Sigmoid colon (tissue), 7 donors: ENCODE measurements around the gene UFM1. TPM values are rescaled to one million over a fixed set of nuclear protein-coding genes. Genes with fewer than 3 reads are reported as not detected.

Experiments used
- DNase-seq: peaks from one replicate; pipeline ENCODE4 v3.0.0-alpha.2; 2019
- H3K27ac ChIP-seq, 4 donors: fragments of 200-600 bp; sonication (generic); one replicate each; pipeline ENCODE4 v1.5.1; 2016 to 2019; ENCODE audit warnings: mild to moderate bottlenecking in 1 of 4
- H3K27me3 ChIP-seq, 3 donors: fragments of 200-600 bp; sonication (generic); one replicate each; pipeline ENCODE4 v1.5.1; 2019; ENCODE audit warnings: mild to moderate bottlenecking in 1 of 3
- H3K36me3 ChIP-seq, 4 donors: fragments of 200-600 bp; sonication (generic); one replicate each; pipeline ENCODE4 v1.5.1; 2016 to 2019
- H3K4me1 ChIP-seq, 4 donors: fragments of 200-600 bp; sonication (generic); one replicate each; pipeline ENCODE4 v1.5.1; 2017 to 2019
- H3K4me3 ChIP-seq, 4 donors: fragments of 200-600 bp; sonication (generic); one replicate each; pipeline ENCODE4 v1.5.1; 2017 to 2019; ENCODE audit warnings: mild to moderate bottlenecking in 2 of 4, moderate library complexity in 1 of 4
- H3K9me3 ChIP-seq, 4 donors: fragments of 200-600 bp in 3 of 4; sonication (generic) in 3 of 4; one replicate each; pipeline versions ENCODE4 v1.5.1 to v1.6.1; 2013 to 2019
- EP300 ChIP-seq, 4 donors: sonication (generic); formaldehyde crosslinking; IDR thresholded peaks; one replicate each; pipeline ENCODE4 v1.6.1; 2017; ENCODE audit warnings: antibody characterized with exemption in 4 of 4
- POLR2A ChIP-seq, 2 donors: fragments of 450-650 bp; IDR thresholded peaks; one replicate each; pipeline ENCODE4 v1.6.1; 2016; ENCODE audit warnings: antibody characterized with exemption in 2 of 2, mild to moderate bottlenecking in 2 of 2, moderate library complexity in 2 of 2
- POLR2AphosphoS5 ChIP-seq, 4 donors: sonication (generic); formaldehyde crosslinking; IDR thresholded peaks; one replicate each; pipeline ENCODE4 v1.6.1; 2017; ENCODE audit warnings: antibody characterized with exemption in 4 of 4
- WGBS, 2 donors: extraction: QIAGEN DNeasy Blood & Tissue Kit; methylation state at CpG; one replicate each; pipeline ENCODE4 v1.1.7; 2013; 5-methylcytosine and 5-hydroxymethylcytosine counted together
- intact Hi-C: fragments of 100-400 bp; cut with DNase I; formaldehyde crosslinking; loops from one replicate; pipeline ENCODE4 v1.15.1; 2023
- polyA plus RNA-seq, 3 donors: library from polyadenylated mRNA; stranded (reverse); fragments of 200-250 nt; gene quantifications; one replicate each; pipeline ENCODE4 v1.2.3, GENCODE V29; 2013
- total RNA-seq, 4 donors: library from RNA; depleted of rRNA; stranded (reverse); fragments of >200 nt; gene quantifications; one replicate each; pipeline ENCODE4 v1.1.0, GENCODE V29; 2016
- TF ChIP-seq, protein P1 (sequence below), 4 experiments: fragments of 450-650 bp in 3 of 4; fragments of 200-600 bp in 1 of 4; IDR thresholded peaks; one replicate each; pipeline ENCODE4 v1.5.1; 2016 to 2019; ENCODE audit warnings: antibody characterized with exemption in 4 of 4, mild to moderate bottlenecking in 3 of 4, moderate library complexity in 2 of 4
- donor health status: healthy with polysubstance abuse.
- donor health status: Bipolar disorder and iron deficiency.
- donor health status: healthy.

Gene UFM1
- total and polyA plus RNA-seq, 7 donors: 33.9 to 60.6 (median 50.6) TPM

DNA sequence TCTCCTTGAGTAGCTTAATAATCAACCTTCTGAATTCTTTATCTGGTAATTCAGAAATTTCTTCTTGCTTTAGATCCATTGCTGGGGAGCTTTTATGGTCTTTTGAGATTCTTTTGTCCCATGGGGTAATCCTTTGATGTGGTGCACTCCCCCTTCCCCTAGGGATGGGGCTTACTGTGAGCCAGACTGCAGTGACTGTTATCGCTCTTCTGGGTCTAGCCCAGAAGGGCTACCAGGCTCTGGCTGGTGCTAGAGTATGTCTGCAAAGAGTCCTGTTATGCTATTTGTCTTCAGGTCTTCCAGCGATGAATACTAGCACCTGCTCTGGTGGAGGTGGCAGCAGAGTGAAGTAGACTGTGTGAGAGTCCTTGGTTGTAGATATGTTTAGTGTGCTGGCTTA lies 41.7 kb downstream of the UFM1 start:
- Histone ChIP-seq H3K27ac (no peak overlapping the region), H3K4me1 (peaks cover 0 to 3% (median 0%) of the 10 kb centered on the region in 4 donors), H3K36me3 (no peaks in the 10 kb centered on the region), H3K4me3 (no peak overlapping the region), H3K9me3 (no peaks in the 10 kb centered on the region), H3K27me3 (no peaks in the 10 kb centered on the region)
- DNase-seq: no peak
- 84 to 93% methylated on average over 2 of the region's 2 CpGs for WGBS, 2 donors
- intact Hi-C loops: no loop called here
- TF ChIP-seq POLR2A (IDR thresholded peaks at IDR 0.05): no peak
- TF ChIP-seq POLR2AphosphoS5 (IDR thresholded peaks at IDR 0.05): no peak
- TF ChIP-seq, protein P1, sequence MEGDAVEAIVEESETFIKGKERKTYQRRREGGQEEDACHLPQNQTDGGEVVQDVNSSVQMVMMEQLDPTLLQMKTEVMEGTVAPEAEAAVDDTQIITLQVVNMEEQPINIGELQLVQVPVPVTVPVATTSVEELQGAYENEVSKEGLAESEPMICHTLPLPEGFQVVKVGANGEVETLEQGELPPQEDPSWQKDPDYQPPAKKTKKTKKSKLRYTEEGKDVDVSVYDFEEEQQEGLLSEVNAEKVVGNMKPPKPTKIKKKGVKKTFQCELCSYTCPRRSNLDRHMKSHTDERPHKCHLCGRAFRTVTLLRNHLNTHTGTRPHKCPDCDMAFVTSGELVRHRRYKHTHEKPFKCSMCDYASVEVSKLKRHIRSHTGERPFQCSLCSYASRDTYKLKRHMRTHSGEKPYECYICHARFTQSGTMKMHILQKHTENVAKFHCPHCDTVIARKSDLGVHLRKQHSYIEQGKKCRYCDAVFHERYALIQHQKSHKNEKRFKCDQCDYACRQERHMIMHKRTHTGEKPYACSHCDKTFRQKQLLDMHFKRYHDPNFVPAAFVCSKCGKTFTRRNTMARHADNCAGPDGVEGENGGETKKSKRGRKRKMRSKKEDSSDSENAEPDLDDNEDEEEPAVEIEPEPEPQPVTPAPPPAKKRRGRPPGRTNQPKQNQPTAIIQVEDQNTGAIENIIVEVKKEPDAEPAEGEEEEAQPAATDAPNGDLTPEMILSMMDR (IDR thresholded peaks at IDR 0.05): no peak
- no peak for TF ChIP-seq EP300 (IDR thresholded peaks at IDR 0.05)

GRCh38 chr13:38394777-38395496 lies 45.3 kb downstream of the UFM1 start:
- Histone ChIP-seq H3K9me3 (no peaks in the 10 kb centered on the region), H3K36me3 (no peaks in the 10 kb centered on the region), H3K27ac (no peak overlapping the region), H3K4me3 (no peak overlapping the region), H3K4me1 (peaks cover 0 to 11% (median 4%) of the 10 kb centered on the region in 4 donors), H3K27me3 (no peaks in the 10 kb centered on the region)
- 10 to 55% methylated on average over 1 of the region's 1 CpG for WGBS, 2 donors
- intact Hi-C loops: no loop called here
- TF ChIP-seq POLR2A (IDR thresholded peaks at IDR 0.05): no peak
- TF ChIP-seq POLR2AphosphoS5 (IDR thresholded peaks at IDR 0.05): no peak
- TF ChIP-seq EP300 (IDR thresholded peaks at IDR 0.05): no peak
- TF ChIP-seq, protein P1 (IDR thresholded peaks at IDR 0.05): no peak
- no peak for DNase-seq

DNA sequence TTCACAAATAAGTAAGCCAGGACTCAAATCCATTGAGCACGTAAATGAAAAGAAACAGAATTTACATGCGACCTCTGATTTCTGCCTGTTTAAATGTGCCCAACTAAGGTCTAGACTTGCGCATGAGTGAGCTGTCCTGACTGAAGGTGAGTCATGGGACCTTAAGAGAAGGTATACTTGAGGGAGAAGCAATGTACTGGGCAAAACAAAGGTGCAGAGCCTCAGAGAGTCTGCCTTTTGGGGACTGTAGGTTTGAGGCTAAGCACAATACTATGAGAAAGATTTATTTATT lies 45.8 kb downstream of the UFM1 start:
- 87 to 89% methylated on average over 3 of the region's 3 CpGs for WGBS, 2 donors
- Histone ChIP-seq H3K27me3 (no peaks in the 10 kb centered on the region), H3K36me3 (no peaks in the 10 kb centered on the region), H3K4me3 (no peak overlapping the region), H3K9me3 (no peaks in the 10 kb centered on the region), H3K27ac (no peak overlapping the region), H3K4me1 (peaks cover 0 to 16% (median 4%) of the 10 kb centered on the region in 4 donors)
- intact Hi-C loops: no loop called here
- TF ChIP-seq POLR2AphosphoS5 (IDR thresholded peaks at IDR 0.05) (no peak), EP300 (IDR thresholded peaks at IDR 0.05) (no peak), POLR2A (IDR thresholded peaks at IDR 0.05) (no peak)
- TF ChIP-seq, protein P1 (IDR thresholded peaks at IDR 0.05): no peak
- DNase-seq: no peak

GRCh38 chr13:38398711-38399493 lies 49.3 kb downstream of the UFM1 start:
- H3K9me3 ChIP-seq: no peaks in the 10 kb centered on the region
- peaks cover 0 to 17% (median 4%) of the 10 kb centered on the region in 4 donors for H3K4me1 ChIP-seq
- no peak for TF ChIP-seq EP300 (IDR thresholded peaks at IDR 0.05)
- no peak for TF ChIP-seq POLR2A (IDR thresholded peaks at IDR 0.05)
- TF ChIP-seq, protein P1 (IDR thresholded peaks at IDR 0.05): no peak
- no peak for TF ChIP-seq POLR2AphosphoS5 (IDR thresholded peaks at IDR 0.05)
- no peak overlapping the region for H3K4me3 ChIP-seq
- H3K36me3 ChIP-seq: no peaks in the 10 kb centered on the region
- no peak for DNase-seq
- 40 to 71% methylated on average over 5 of the region's 5 CpGs for WGBS, 2 donors
- no peaks in the 10 kb centered on the region for H3K27me3 ChIP-seq
- H3K27ac ChIP-seq: no peak overlapping the region
- intact Hi-C loops: no loop called here
